Measurements from ENCODE around the gene BMPR1A. TPM values are rescaled to one million over a fixed set of nuclear protein-coding genes. Genes with fewer than 3 reads are reported as not detected.
"Not testable (repeated sequence)": the region's sequence is repeated elsewhere in the genome, so short reads cannot be mapped to it uniquely, and the experiment has no call there.

BMPR1A gene
- polyA plus RNA-seq, 1 donor (not counting 4 experiments of a cell fraction or from before 2014, with no cell fraction given) = 22.2 TPM

DNA sequence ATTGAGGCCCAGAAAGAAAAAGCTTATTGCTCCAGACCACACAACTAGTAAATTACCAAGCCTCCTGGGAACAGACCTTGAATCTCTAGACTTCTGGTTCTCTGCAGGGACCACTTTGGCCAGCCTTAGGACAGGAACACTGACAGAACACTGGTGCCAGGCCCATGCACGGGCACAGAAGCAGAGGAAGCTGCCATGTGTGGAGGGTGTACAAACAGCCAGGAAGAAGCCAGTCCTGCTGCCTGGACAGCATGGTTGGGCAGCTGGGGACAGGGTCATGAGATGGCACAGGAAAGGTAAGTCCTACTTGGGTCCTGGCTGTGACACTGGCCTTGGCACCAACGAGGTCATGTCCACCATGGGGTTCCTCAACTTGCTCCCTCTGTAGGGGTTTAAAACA lies 181.8 kb downstream of the BMPR1A start:
- no peak for FAIRE-seq
- no peak for TF ChIP-seq EZH2 (IDR thresholded peaks at IDR 0.05; ENCODE audit: low read length)
- TF ChIP-seq, protein P1, sequence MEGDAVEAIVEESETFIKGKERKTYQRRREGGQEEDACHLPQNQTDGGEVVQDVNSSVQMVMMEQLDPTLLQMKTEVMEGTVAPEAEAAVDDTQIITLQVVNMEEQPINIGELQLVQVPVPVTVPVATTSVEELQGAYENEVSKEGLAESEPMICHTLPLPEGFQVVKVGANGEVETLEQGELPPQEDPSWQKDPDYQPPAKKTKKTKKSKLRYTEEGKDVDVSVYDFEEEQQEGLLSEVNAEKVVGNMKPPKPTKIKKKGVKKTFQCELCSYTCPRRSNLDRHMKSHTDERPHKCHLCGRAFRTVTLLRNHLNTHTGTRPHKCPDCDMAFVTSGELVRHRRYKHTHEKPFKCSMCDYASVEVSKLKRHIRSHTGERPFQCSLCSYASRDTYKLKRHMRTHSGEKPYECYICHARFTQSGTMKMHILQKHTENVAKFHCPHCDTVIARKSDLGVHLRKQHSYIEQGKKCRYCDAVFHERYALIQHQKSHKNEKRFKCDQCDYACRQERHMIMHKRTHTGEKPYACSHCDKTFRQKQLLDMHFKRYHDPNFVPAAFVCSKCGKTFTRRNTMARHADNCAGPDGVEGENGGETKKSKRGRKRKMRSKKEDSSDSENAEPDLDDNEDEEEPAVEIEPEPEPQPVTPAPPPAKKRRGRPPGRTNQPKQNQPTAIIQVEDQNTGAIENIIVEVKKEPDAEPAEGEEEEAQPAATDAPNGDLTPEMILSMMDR (optimal IDR thresholded peaks at IDR 0.05 in 1 of 3, IDR thresholded peaks at IDR 0.05 in 1 of 3, conservative IDR thresholded peaks at IDR 0.05 in 1 of 3; ENCODE audit: extremely low read depth in 1 of 3, insufficient read depth in 2 of 3, low read length in 3 of 3) = no peak
- H3K9ac ChIP-seq (ENCODE audit: control insufficient read depth, extremely low read depth, insufficient read depth, low read length) = no peak overlapping the region
- no peaks in the 10 kb centered on the region for H3K9me1 ChIP-seq (ENCODE audit: control insufficient read depth, extremely low read depth, insufficient read depth, low read length)
- H4K20me1 ChIP-seq (ENCODE audit: control insufficient read depth, extremely low read depth, insufficient read depth, low read length) = no peaks in the 10 kb centered on the region
- DNase-seq (ENCODE audit: low read depth, low spot score) = no peak
- H3K4me1 ChIP-seq (ENCODE audit: control insufficient read depth, extremely low read depth, insufficient read depth, low read length) = no peaks in the 10 kb centered on the region
- no peaks in the 10 kb centered on the region for H3K27me3 ChIP-seq (ENCODE audit: control insufficient read depth, extremely low read depth, insufficient read depth, low read length)
- no peaks in the 10 kb centered on the region for H3K9me3 ChIP-seq (ENCODE audit: control insufficient read depth, low read depth, low read length)
- H3K4me2 ChIP-seq (ENCODE audit: control insufficient read depth, extremely low read depth, insufficient read depth, low read depth, low read length) = no peak overlapping the region
- H3K27ac ChIP-seq (ENCODE audit: control insufficient read depth, insufficient read depth, low read length) = no peak overlapping the region
- no peak overlapping the region for H2AFZ ChIP-seq (ENCODE audit: control insufficient read depth, low read length)
- dilution Hi-C loops (cut with MboI; ENCODE audit: extremely low pct_ligation_motif_present, low sequenced_read_pairs) = no loop called here
- peaks cover 7% of the 10 kb centered on the region in 2 experiments for H3K36me3 ChIP-seq (ENCODE audit: control insufficient read depth in 2 of 2, extremely low read depth in 1 of 2, insufficient read depth in 2 of 2, low read length in 2 of 2)
- no peaks in the 10 kb centered on the region for H3K79me2 ChIP-seq (ENCODE audit: control insufficient read depth, insufficient read depth, low read length)
- no peak overlapping the region for H3K4me3 ChIP-seq (ENCODE audit: control insufficient read depth in 2 of 3, extremely low read depth in 1 of 3, insufficient read depth in 2 of 3, low read depth in 1 of 3, low read length in 3 of 3)

DNA sequence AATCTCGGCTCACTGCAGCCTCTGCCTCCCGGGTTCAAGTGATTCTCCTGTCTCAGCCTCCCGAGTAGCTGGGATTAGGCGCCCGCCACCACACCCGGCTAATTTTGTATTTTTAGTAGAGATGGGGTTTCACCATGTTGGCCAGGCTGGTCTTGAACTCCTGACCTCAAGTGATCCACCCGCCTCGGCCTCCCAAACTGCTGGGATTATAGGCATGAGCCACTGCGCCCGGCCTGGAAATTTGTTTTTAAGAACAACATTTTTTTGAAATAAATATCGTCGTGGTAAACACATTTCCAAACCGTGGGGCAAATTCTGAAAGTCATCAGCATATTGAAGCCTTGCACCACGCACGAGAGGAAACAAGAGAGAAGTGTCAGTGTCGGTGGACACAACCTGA lies 183.7 kb downstream of the BMPR1A start:
- H2AFZ ChIP-seq (ENCODE audit: control insufficient read depth, low read length); H3K9me1 ChIP-seq (ENCODE audit: control insufficient read depth, extremely low read depth, insufficient read depth, low read length); H3K36me3 ChIP-seq (ENCODE audit: control insufficient read depth in 2 of 2, extremely low read depth in 1 of 2, insufficient read depth in 2 of 2, low read length in 2 of 2); H3K4me3 ChIP-seq (ENCODE audit: control insufficient read depth in 2 of 3, extremely low read depth in 1 of 3, insufficient read depth in 2 of 3, low read depth in 1 of 3, low read length in 3 of 3); H3K27me3 ChIP-seq (ENCODE audit: control insufficient read depth, extremely low read depth, insufficient read depth, low read length); H3K4me1 ChIP-seq (ENCODE audit: control insufficient read depth, extremely low read depth, insufficient read depth, low read length); H3K4me2 ChIP-seq (ENCODE audit: control insufficient read depth, extremely low read depth, insufficient read depth, low read depth, low read length); H3K79me2 ChIP-seq (ENCODE audit: control insufficient read depth, insufficient read depth, low read length); H3K9ac ChIP-seq (ENCODE audit: control insufficient read depth, extremely low read depth, insufficient read depth, low read length); H3K27ac ChIP-seq (ENCODE audit: control insufficient read depth, insufficient read depth, low read length); H3K9me3 ChIP-seq (ENCODE audit: control insufficient read depth, low read depth, low read length); H4K20me1 ChIP-seq (ENCODE audit: control insufficient read depth, extremely low read depth, insufficient read depth, low read length); dilution Hi-C loops (cut with MboI; ENCODE audit: extremely low pct_ligation_motif_present, low sequenced_read_pairs); DNase-seq (ENCODE audit: low read depth, low spot score); FAIRE-seq: not testable (repeated sequence)

DNA sequence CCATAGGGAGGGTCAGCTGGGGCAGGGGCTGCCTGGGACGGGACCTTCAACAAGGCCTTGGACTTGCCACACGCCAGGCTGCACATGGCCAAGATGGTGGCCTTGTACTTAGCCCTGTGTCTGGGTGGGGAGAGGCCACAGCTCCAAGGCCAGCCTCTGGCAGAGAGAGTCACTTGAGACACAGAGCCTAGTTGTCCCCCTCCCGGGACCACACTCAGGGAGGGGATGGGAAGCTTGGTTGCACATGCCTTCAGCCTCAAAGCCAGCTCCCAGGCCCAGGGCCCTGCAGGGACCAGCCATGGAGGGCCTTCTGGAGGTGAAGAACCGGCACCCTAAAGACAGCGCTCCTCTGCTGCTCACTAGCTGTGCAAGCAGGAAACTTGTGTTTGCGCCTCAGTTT lies 184.3 kb downstream of the BMPR1A start:
- Histone ChIP-seq H3K4me3 (ENCODE audit: control insufficient read depth in 2 of 3, extremely low read depth in 1 of 3, insufficient read depth in 2 of 3, low read depth in 1 of 3, low read length in 3 of 3) (no peak overlapping the region), H3K9me3 (ENCODE audit: control insufficient read depth, low read depth, low read length) (no peaks in the 10 kb centered on the region), H3K9me1 (ENCODE audit: control insufficient read depth, extremely low read depth, insufficient read depth, low read length) (no peaks in the 10 kb centered on the region), H2AFZ (ENCODE audit: control insufficient read depth, low read length) (no peak overlapping the region), H3K79me2 (ENCODE audit: control insufficient read depth, insufficient read depth, low read length) (no peaks in the 10 kb centered on the region), H3K36me3 (ENCODE audit: control insufficient read depth in 2 of 2, extremely low read depth in 1 of 2, insufficient read depth in 2 of 2, low read length in 2 of 2) (peaks cover 7% of the 10 kb centered on the region in 2 experiments), H3K4me1 (ENCODE audit: control insufficient read depth, extremely low read depth, insufficient read depth, low read length) (no peaks in the 10 kb centered on the region), H3K27me3 (ENCODE audit: control insufficient read depth, extremely low read depth, insufficient read depth, low read length) (no peaks in the 10 kb centered on the region), H3K27ac (ENCODE audit: control insufficient read depth, insufficient read depth, low read length) (no peak overlapping the region), H3K4me2 (ENCODE audit: control insufficient read depth, extremely low read depth, insufficient read depth, low read depth, low read length) (no peak overlapping the region), H4K20me1 (ENCODE audit: control insufficient read depth, extremely low read depth, insufficient read depth, low read length) (no peaks in the 10 kb centered on the region), H3K9ac (ENCODE audit: control insufficient read depth, extremely low read depth, insufficient read depth, low read length) (no peak overlapping the region)
- dilution Hi-C loops (cut with MboI; ENCODE audit: extremely low pct_ligation_motif_present, low sequenced_read_pairs) = no loop called here
- TF ChIP-seq, protein P1 (optimal IDR thresholded peaks at IDR 0.05 in 1 of 3, IDR thresholded peaks at IDR 0.05 in 1 of 3, conservative IDR thresholded peaks at IDR 0.05 in 1 of 3; ENCODE audit: extremely low read depth in 1 of 3, insufficient read depth in 2 of 3, low read length in 3 of 3) = no peak
- no peak for TF ChIP-seq EZH2 (IDR thresholded peaks at IDR 0.05; ENCODE audit: low read length)
- DNase-seq (ENCODE audit: low read depth, low spot score) = no peak
- FAIRE-seq = no peak
